ENCODE results near the gene SSH2. TPM values are rescaled to one million over a fixed set of nuclear protein-coding genes. Genes with fewer than 3 reads are reported as not detected.

The SSH2 gene
- polyA plus RNA-seq, 1 of the 3 experiments (the other 2 are of a cell fraction): 8.8 TPM

- no peaks in the 10 kb centered on the region for H3K27me3 ChIP-seq (ENCODE audit: insufficient read depth)
- no peak for TF ChIP-seq ELF1 (IDR thresholded peaks at IDR 0.05)
- TF ChIP-seq RFX5 (IDR thresholded peaks at IDR 0.05; ENCODE audit: low read length): no peak
- no peak for TF ChIP-seq YY1 (IDR thresholded peaks at IDR 0.05; ENCODE audit: low read depth)
- no peak for TF ChIP-seq USF2 (IDR thresholded peaks at IDR 0.05; ENCODE audit: borderline replicate concordance, low read depth, low read length)
- no peaks in the 10 kb centered on the region for H3K9me2 ChIP-seq
- POLR2A ChIA-PET: interaction anchor here (1.5 kb wide), 1 partner anchor 11 kb away, joined by 6 read pairs; no protein-coding TSS in a partner anchor
- WGBS (ENCODE audit: low lambda C conversion rate): 100% methylated on average over 3 of the region's 9 CpGs
- H3K79me2 ChIP-seq (ENCODE audit: insufficient read depth): peaks cover 7% of the 10 kb centered on the region; the same call in 1 of the 2 replicates
- peaks cover 9 to 79% of the 10 kb centered on the region in 2 experiments for H3K36me3 ChIP-seq (replicated peaks in 1 of 2; ENCODE audit: control insufficient read depth in 1 of 2, insufficient read depth in 2 of 2, low read length in 1 of 2)
- H3K27ac ChIP-seq (ENCODE audit: low read depth in 2 of 2, low read length in 1 of 2): no peak overlapping the region
- H3K4me2 ChIP-seq: no peak overlapping the region
- H3K4me3 ChIP-seq (ENCODE audit: low read depth in 2 of 2, low read length in 1 of 2): no peak overlapping the region
- peaks cover 0 to 13% of the 10 kb centered on the region in 2 experiments; a peak in 1 of 4 replicates for H3K4me1 ChIP-seq (ENCODE audit: control insufficient read depth in 1 of 2, insufficient read depth in 2 of 2, low read depth in 1 of 2, low read length in 1 of 2)
- H3F3A ChIP-seq (replicated peaks; ENCODE audit: insufficient read depth): peaks cover 5% of the 10 kb centered on the region
- H4K20me1 ChIP-seq (ENCODE audit: insufficient read depth): peaks cover 11% of the 10 kb centered on the region
- DNase-seq: no peak
- no peak overlapping the region for H2AFZ ChIP-seq (ENCODE audit: low read depth)
- H3K9ac ChIP-seq: no peak overlapping the region
- CTCF ChIA-PET: interaction anchor here (0.8 to 12.7 kb wide), 4 partner anchors 7 to 517 kb away, joined by 4 to 166 read pairs (median 68); partner anchors contain the start of genes ABHD15, ANKRD13B and TP53I13
- H3K9me3 ChIP-seq: no peaks in the 10 kb centered on the region
Observed at GRCh38 chr17:29577001-29577370, 353.0 kb downstream of the SSH2 start.

GRCh38 chr17:29576214-29577000 is 353.6 kb downstream of the SSH2 start:
- no peak overlapping the region for H3K27ac ChIP-seq (ENCODE audit: low read depth in 2 of 2, low read length in 1 of 2)
- H3K4me2 ChIP-seq: no peak overlapping the region
- H3K36me3 ChIP-seq (replicated peaks in 1 of 2; ENCODE audit: control insufficient read depth in 1 of 2, insufficient read depth in 2 of 2, low read length in 1 of 2): peaks cover 9 to 73% of the 10 kb centered on the region in 2 experiments
- peaks cover 6% of the 10 kb centered on the region; the same call in 1 of the 2 replicates for H3K79me2 ChIP-seq (ENCODE audit: insufficient read depth)
- no peak overlapping the region for H3K9ac ChIP-seq
- POLR2A ChIA-PET: interaction anchor here (0.6 to 1.5 kb wide), 2 partner anchors 11 to 683 kb away, joined by 3 to 6 read pairs; no protein-coding TSS in a partner anchor
- 98% methylated on average over 15 of the region's 37 CpGs for WGBS (ENCODE audit: low lambda C conversion rate)
- H3K9me2 ChIP-seq: no peaks in the 10 kb centered on the region
- TF ChIP-seq MEF2A (IDR thresholded peaks at IDR 0.05; ENCODE audit: borderline replicate concordance, low read depth) (no peak), JUND (IDR thresholded peaks at IDR 0.05) (no peak), TEAD4 (IDR thresholded peaks at IDR 0.05; ENCODE audit: borderline replicate concordance, insufficient read depth) (no peak), FOXM1 (IDR thresholded peaks at IDR 0.05; ENCODE audit: low read depth) (no peak), GABPA (IDR thresholded peaks at IDR 0.05; ENCODE audit: low read depth) (no peak), USF1 (IDR thresholded peaks at IDR 0.05; ENCODE audit: borderline replicate concordance, low read depth) (no peak), GATA2 (CRISPR knock-in tag; IDR thresholded peaks at IDR 0.05) (no peak), IRF3 (IDR thresholded peaks at IDR 0.05; ENCODE audit: low read depth, low read length) (no peak), POLR2AphosphoS5 (IDR thresholded peaks at IDR 0.05; ENCODE audit: low read depth, low read length) (no peak), FOXJ3 (CRISPR knock-in tag; IDR thresholded peaks at IDR 0.05) (no peak), FOSL2 (IDR thresholded peaks at IDR 0.05; ENCODE audit: borderline replicate concordance, low read depth) (no peak), PBX3 (IDR thresholded peaks at IDR 0.05) (no peak), MXI1 (IDR thresholded peaks at IDR 0.05; ENCODE audit: low read depth, low read length) (no peak), TCF12 (IDR thresholded peaks at IDR 0.05) (no peak), EZH2phosphoT487 (IDR thresholded peaks at IDR 0.05; ENCODE audit: borderline replicate concordance, low read depth) (no peak), RAD21 (IDR thresholded peaks at IDR 0.05; ENCODE audit: low read length) (no peak), CHD2 (IDR thresholded peaks at IDR 0.05; ENCODE audit: low read length, partially characterized antibody) (no peak), ZBTB33 (IDR thresholded peaks at IDR 0.05; ENCODE audit: borderline replicate concordance, low read depth) (no peak)
- H4K20me1 ChIP-seq (ENCODE audit: insufficient read depth): peaks cover 9% of the 10 kb centered on the region
- no peak overlapping the region for H3K4me3 ChIP-seq (ENCODE audit: low read depth in 2 of 2, low read length in 1 of 2)
- CTCF ChIA-PET: interaction anchor here (0.8 to 12.7 kb wide), 6 partner anchors 6 to 517 kb away, joined by 3 to 166 read pairs (median 10); partner anchors contain the start of genes ABHD15, ANKRD13B and TP53I13
- no peaks in the 10 kb centered on the region for H3K9me3 ChIP-seq
- H3K4me1 ChIP-seq (ENCODE audit: control insufficient read depth in 1 of 2, insufficient read depth in 2 of 2, low read depth in 1 of 2, low read length in 1 of 2): peaks cover 0 to 16% of the 10 kb centered on the region in 2 experiments; a peak in 1 of 4 replicates
- H3F3A ChIP-seq (replicated peaks; ENCODE audit: insufficient read depth): peaks cover 5% of the 10 kb centered on the region
- H2AFZ ChIP-seq (ENCODE audit: low read depth): no peak overlapping the region
- DNase-seq: no peak
- no peaks in the 10 kb centered on the region for H3K27me3 ChIP-seq (ENCODE audit: insufficient read depth)

Data from SK-N-SH (cell line).